ENCODE data around the gene ATP8A2.

GRCh38 chr13:25756251-25756650, 384.5 kb downstream of the ATP8A2 start:
- TF ChIP-seq POLR2A (IDR thresholded peaks at IDR 0.05) (no peak), CTCF (IDR thresholded peaks at IDR 0.05) (no peak)
